Gastroesophageal sphincter (tissue), 4 donors: Measurements from ENCODE around the gene RHBDF1. TPM values are rescaled to one million over a fixed set of nuclear protein-coding genes. Genes with fewer than 3 reads are reported as not detected.

Experiments used
- ATAC-seq: fragments of 150-250 bp; one replicate; pipeline ENCODE4 v1.9.1; 2016; ENCODE audit warnings: mild to moderate bottlenecking, moderate library complexity
- H3K27ac ChIP-seq, 4 donors: fragments of 200-600 bp; sonication (generic) in 3 of 4; 1 replicate in 3 of 4; 2 replicates in 1 of 4; pipeline ENCODE4 v1.5.1; 2016 to 2019
- H3K27me3 ChIP-seq: fragments of 200-600 bp; sonication (generic); one replicate; pipeline ENCODE4 v1.5.1; 2019
- H3K36me3 ChIP-seq, 2 donors: fragments of 200-600 bp; sonication (generic); one replicate each; pipeline ENCODE4 v1.5.1; 2019; ENCODE audit warnings: control low read depth in 1 of 2
- H3K4me1 ChIP-seq, 3 donors: fragments of 200-600 bp; sonication (generic); 1 replicate in 2 of 3; 2 replicates in 1 of 3; pipeline ENCODE4 v1.5.1; 2016 to 2019; ENCODE audit warnings: control low read depth in 2 of 3
- H3K4me3 ChIP-seq, 2 donors: fragments of 200-600 bp; sonication (generic); one replicate each; pipeline ENCODE4 v1.5.1; 2019; ENCODE audit warnings: mild to moderate bottlenecking in 1 of 2, moderate library complexity in 1 of 2
- H3K9me3 ChIP-seq, 3 donors: fragments of 200-600 bp; sonication (generic); one replicate each; pipeline ENCODE4 v1.5.1; 2017 to 2019; ENCODE audit warnings: control low read depth in 2 of 3
- CTCF ChIP-seq, 4 experiments: fragments of 200-600 bp in 2 of 4; fragments of 450-650 bp in 2 of 4; sonication (generic) in 1 of 4; IDR thresholded peaks; one replicate each; pipeline ENCODE4 v1.5.1; 2017 to 2019; ENCODE audit warnings: antibody characterized with exemption in 4 of 4, mild to moderate bottlenecking in 2 of 4, moderate library complexity in 2 of 4
- EP300 ChIP-seq: sonication (generic); formaldehyde crosslinking; IDR thresholded peaks from one replicate; pipeline ENCODE4 v1.6.1; 2017; ENCODE audit warnings: antibody characterized with exemption, mild to moderate bottlenecking
- POLR2A ChIP-seq, 2 donors: fragments of 450-650 bp; IDR thresholded peaks; one replicate each; pipeline ENCODE4 v1.6.1; 2017; ENCODE audit warnings: antibody characterized with exemption in 2 of 2, mild to moderate bottlenecking in 2 of 2, moderate library complexity in 1 of 2
- POLR2AphosphoS5 ChIP-seq: sonication (generic); formaldehyde crosslinking; IDR thresholded peaks from one replicate; pipeline ENCODE4 v1.6.1; 2017; ENCODE audit warnings: antibody characterized with exemption
- WGBS, 2 donors: methylation state at CpG; one replicate each; pipeline ENCODE4 v1.1.5; 2018; ENCODE audit warnings: low coverage in 1 of 2; 5-methylcytosine and 5-hydroxymethylcytosine counted together
- total RNA-seq, 4 donors: library from RNA; depleted of rRNA; stranded (reverse); fragments of >200 nt; gene quantifications; one replicate each; pipeline ENCODE4 v1.1.0, GENCODE V29; 2016

RHBDF1 gene
- total RNA-seq, 4 donors from 2014 or later = 21.0 to 52.3 (median 33.0) TPM

GRCh38 chr16:79151-80054 lies 7.0 kb upstream of the RHBDF1 start:
- Histone ChIP-seq H3K36me3 (peaks cover 0 to 41% of the 10 kb centered on the region in 2 donors), H3K27ac (peak overlapping the region in 3 of 4 donors; percentile 93 to 97 (median 96)), H3K9me3 (no peaks in the 10 kb centered on the region), H3K27me3 (no peaks in the 10 kb centered on the region), H3K4me3 (peak overlapping the region in 1 of 2 donors; percentile 95), H3K4me1 (peaks cover 0 to 68% (median 39%) of the 10 kb centered on the region in 3 donors)
- no peak for ATAC-seq
- no peak for TF ChIP-seq POLR2AphosphoS5
- no peak for TF ChIP-seq POLR2A (IDR thresholded peaks at IDR 0.05)
- no peak for TF ChIP-seq CTCF (IDR thresholded peaks at IDR 0.05)
- no peak for TF ChIP-seq EP300
- WGBS, 2 donors = 60 to 100% methylated on average over 1 to 3 of the region's 32 CpGs

GRCh38 chr16:78444-79150 lies 6.2 kb upstream of the RHBDF1 start:
- TF ChIP-seq POLR2A (IDR thresholded peaks at IDR 0.05) = no peak
- TF ChIP-seq POLR2AphosphoS5 = peak; percentile 13
- no peak for TF ChIP-seq CTCF (IDR thresholded peaks at IDR 0.05)
- H3K4me3 ChIP-seq = peak overlapping the region; percentile 49 to 95
- H3K4me1 ChIP-seq = peaks cover 0 to 68% (median 32%) of the 10 kb centered on the region in 3 donors
- no peaks in the 10 kb centered on the region for H3K9me3 ChIP-seq
- H3K36me3 ChIP-seq = peaks cover 0 to 33% of the 10 kb centered on the region in 2 donors
- peak; percentile 28 for ATAC-seq
- WGBS, 2 donors = 4 to 24% methylated on average over 6 to 9 of the region's 36 CpGs
- H3K27me3 ChIP-seq = no peaks in the 10 kb centered on the region
- H3K27ac ChIP-seq = peak overlapping the region; percentile 58 to 97 (median 94)

GRCh38 chr16:77807-78443 lies 5.5 kb upstream of the RHBDF1 start, which contains the start of gene MPG:
TSS of gene MPG (plus strand) at chr16:78225. CDS start at chr16:78310, 85 bp downstream.
- WGBS, 2 donors = no CpG with 5 or more reads among the region's 83 CpGs
- H3K4me1 ChIP-seq = peaks cover 0 to 69% (median 38%) of the 10 kb centered on the region in 3 donors
- ATAC-seq = peak; percentile 77

More at GRCh38 chr16:77807-78443, 5.5 kb upstream of the RHBDF1 start, which contains the start of gene MPG:
- TF ChIP-seq CTCF (IDR thresholded peaks at IDR 0.05) (no peak), POLR2A (IDR thresholded peaks at IDR 0.05) (peak in 1 of 2 donors; percentile 81), EP300 (no peak), POLR2AphosphoS5 (peak; percentile 72)
- Histone ChIP-seq H3K36me3 (peaks cover 0 to 26% of the 10 kb centered on the region in 2 donors), H3K27me3 (no peaks in the 10 kb centered on the region), H3K9me3 (no peaks in the 10 kb centered on the region), H3K4me3 (peak within 1 kb of the TSS; percentile 49 to 95), H3K27ac (peak within 1 kb of the TSS; percentile 58 to 97 (median 94))
